Neural crest cell (in vitro differentiated cells): ENCODE data around the gene ABCA2. TPM values are rescaled to one million over a fixed set of nuclear protein-coding genes. Genes with fewer than 3 reads are reported as not detected.

ENCODE experiments used
- DNase-seq: peaks from one replicate; pipeline ENCODE4 v3.0.0; 2021; ENCODE audit warnings: low read depth, mixed read lengths, low spot score
- H3K27ac Mint-ChIP-seq: one replicate; pipeline ENCODE4 v1.8.0; 2021; ENCODE audit warnings: mild to moderate bottlenecking, mixed read lengths; ENCODE audit not compliant: unreplicated experiment
- H3K27me3 Mint-ChIP-seq: 2 replicates; pipeline ENCODE4 v1.8.0; 2021; ENCODE audit warnings: low read depth, mild to moderate bottlenecking, mixed read lengths
- H3K36me3 Mint-ChIP-seq: 2 replicates; pipeline ENCODE4 v1.8.0; 2021; ENCODE audit warnings: low read depth, mild to moderate bottlenecking, mixed read lengths
- H3K4me1 Mint-ChIP-seq: 2 replicates; pipeline ENCODE4 v1.8.0; 2021; ENCODE audit warnings: mixed read lengths
- H3K4me3 Mint-ChIP-seq: one replicate; pipeline ENCODE4 v1.8.0; 2021; ENCODE audit warnings: mild to moderate bottlenecking, mixed read lengths
- H3K9me3 Mint-ChIP-seq: 2 replicates; pipeline ENCODE4 v1.8.0; 2021; ENCODE audit warnings: mixed read lengths
- CTCF ChIP-seq: fragments of 200-600 bp; sonication (generic); conservative IDR thresholded peaks from 2 replicates; pipeline ENCODE4 v1.5.0; 2021; ENCODE audit warnings: antibody characterized with exemption, mild to moderate bottlenecking
- total RNA-seq: library from RNA; stranded (reverse); gene quantifications from 2 replicates; pipeline ENCODE4 v1.2.1, GENCODE V29; 2021

ABCA2 gene
- total RNA-seq, 1 donor from 2014 or later, result 37.1 TPM

GRCh38 chr9:137044502-137045177 is 16.6 kb upstream of the ABCA2 start:
- DNase-seq, result no peak
- peaks cover 4% of the 10 kb centered on the region for H3K4me1 Mint-ChIP-seq
- peaks cover 39% of the 10 kb centered on the region for H3K27me3 Mint-ChIP-seq
- H3K4me3 Mint-ChIP-seq, result peak overlapping the region; percentile 70
- no peaks in the 10 kb centered on the region for H3K9me3 Mint-ChIP-seq
- H3K27ac Mint-ChIP-seq, result no peak overlapping the region
- TF ChIP-seq CTCF, result no peak
- no peaks in the 10 kb centered on the region for H3K36me3 Mint-ChIP-seq

- Mint-ChIP-seq H3K9me3 (no peaks in the 10 kb centered on the region), H3K27me3 (peaks cover 33% of the 10 kb centered on the region), H3K4me1 (peaks cover 4% of the 10 kb centered on the region), H3K27ac (no peak overlapping the region), H3K4me3 (no peak overlapping the region), H3K36me3 (no peaks in the 10 kb centered on the region)
- DNase-seq, result no peak
- no peak for TF ChIP-seq CTCF
Observed at GRCh38 chr9:137044037-137044436, 16.0 kb upstream of the ABCA2 start.

- no peak for TF ChIP-seq CTCF
- Mint-ChIP-seq H3K27me3 (peaks cover 25% of the 10 kb centered on the region), H3K36me3 (no peaks in the 10 kb centered on the region), H3K9me3 (no peaks in the 10 kb centered on the region), H3K4me1 (peaks cover 4% of the 10 kb centered on the region), H3K27ac (no peak overlapping the region), H3K4me3 (no peak overlapping the region)
- DNase-seq, result no peak
Observed at GRCh38 chr9:137042751-137043727, 15.0 kb upstream of the ABCA2 start.

- Mint-ChIP-seq H3K27ac (no peak overlapping the region), H3K4me1 (peaks cover 4% of the 10 kb centered on the region), H3K36me3 (no peaks in the 10 kb centered on the region), H3K27me3 (peaks cover 7% of the 10 kb centered on the region), H3K9me3 (no peaks in the 10 kb centered on the region), H3K4me3 (no peak overlapping the region)
- DNase-seq, result no peak
- TF ChIP-seq CTCF, result no peak
Observed at GRCh38 chr9:137041124-137041523, 13.1 kb upstream of the ABCA2 start.

GRCh38 chr9:137040568-137040967 is 12.5 kb upstream of the ABCA2 start:
- H3K4me1 Mint-ChIP-seq, result peaks cover 4% of the 10 kb centered on the region
- no peak overlapping the region for H3K4me3 Mint-ChIP-seq

More at GRCh38 chr9:137040568-137040967, 12.5 kb upstream of the ABCA2 start:
- Mint-ChIP-seq H3K9me3 (no peaks in the 10 kb centered on the region), H3K36me3 (no peaks in the 10 kb centered on the region), H3K27me3 (peaks cover 7% of the 10 kb centered on the region), H3K27ac (no peak overlapping the region)
- TF ChIP-seq CTCF, result no peak
- DNase-seq, result no peak
